GM12892 (cell line): Measurements from ENCODE around the gene SNX21.

Experiments used
- POLR2A ChIP-seq: IDR thresholded peaks from 2 replicates; pipeline ENCODE4 v1.6.1; 2011; ENCODE audit warnings: low read depth, low read length, control low read depth
- POLR2AphosphoS5 ChIP-seq: IDR thresholded peaks from 2 replicates; pipeline ENCODE4 v1.6.1; 2011; ENCODE audit warnings: low read depth, low read length, control low read depth
- TAF1 ChIP-seq: IDR thresholded peaks from 2 replicates; pipeline ENCODE4 v1.6.1; 2011; ENCODE audit warnings: low read depth, mild to moderate bottlenecking, control low read depth, low read length, borderline replicate concordance

DNA sequence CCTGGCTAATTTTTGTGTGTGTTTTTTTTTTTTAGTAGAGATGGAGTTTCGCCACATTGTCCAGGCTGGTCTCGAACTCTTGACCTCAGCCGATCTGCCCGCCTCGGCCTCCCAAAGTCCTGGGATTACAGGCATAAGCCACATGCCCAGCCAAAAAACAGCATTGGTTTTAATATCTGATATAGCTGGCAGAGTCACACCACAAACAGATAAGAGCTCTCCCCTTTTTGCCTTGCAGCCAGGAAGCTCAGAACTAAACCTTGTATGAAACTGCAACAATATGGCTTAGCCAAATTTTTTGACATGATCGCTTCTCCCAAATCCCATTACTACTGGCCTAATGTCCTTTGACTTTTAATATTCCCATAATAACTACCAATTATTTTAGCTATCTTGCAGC lies 18.7 kb downstream of the SNX21 start:
- TF ChIP-seq POLR2AphosphoS5 (no peak), POLR2A (no peak), TAF1 (no peak)
